GM21723 (cell line): ENCODE results near the gene C9orf50.
"Not testable (repeated sequence)": the region's sequence is repeated elsewhere in the genome, so short reads cannot be mapped to it uniquely, and the experiment has no call there.

Source experiments
- ATAC-seq: cut with Tn5 transposase; IDR thresholded peaks from one replicate; pipeline ENCODE4 v1.9.1; 2021; ENCODE audit warnings: mild to moderate bottlenecking, moderate library complexity; ENCODE audit not compliant: unreplicated experiment

Gene C9orf50, protein sequence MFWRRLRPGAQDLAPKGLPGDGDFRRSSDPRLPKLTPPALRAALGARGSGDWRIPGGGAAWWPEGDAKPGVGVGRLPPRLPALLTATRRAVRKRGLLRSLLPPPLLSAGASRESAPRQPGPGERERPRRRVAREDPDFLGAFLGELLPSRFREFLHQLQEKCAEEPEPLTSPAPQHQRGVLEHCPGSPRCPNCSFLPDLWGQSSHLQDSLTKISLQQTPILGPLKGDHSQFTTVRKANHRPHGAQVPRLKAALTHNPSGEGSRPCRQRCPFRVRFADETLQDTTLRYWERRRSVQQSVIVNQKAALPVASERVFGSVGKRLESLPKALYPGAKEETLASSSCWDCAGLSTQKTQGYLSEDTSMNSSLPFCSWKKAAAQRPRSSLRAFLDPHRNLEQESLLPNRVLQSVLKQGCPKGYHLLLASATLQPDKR

DNA sequence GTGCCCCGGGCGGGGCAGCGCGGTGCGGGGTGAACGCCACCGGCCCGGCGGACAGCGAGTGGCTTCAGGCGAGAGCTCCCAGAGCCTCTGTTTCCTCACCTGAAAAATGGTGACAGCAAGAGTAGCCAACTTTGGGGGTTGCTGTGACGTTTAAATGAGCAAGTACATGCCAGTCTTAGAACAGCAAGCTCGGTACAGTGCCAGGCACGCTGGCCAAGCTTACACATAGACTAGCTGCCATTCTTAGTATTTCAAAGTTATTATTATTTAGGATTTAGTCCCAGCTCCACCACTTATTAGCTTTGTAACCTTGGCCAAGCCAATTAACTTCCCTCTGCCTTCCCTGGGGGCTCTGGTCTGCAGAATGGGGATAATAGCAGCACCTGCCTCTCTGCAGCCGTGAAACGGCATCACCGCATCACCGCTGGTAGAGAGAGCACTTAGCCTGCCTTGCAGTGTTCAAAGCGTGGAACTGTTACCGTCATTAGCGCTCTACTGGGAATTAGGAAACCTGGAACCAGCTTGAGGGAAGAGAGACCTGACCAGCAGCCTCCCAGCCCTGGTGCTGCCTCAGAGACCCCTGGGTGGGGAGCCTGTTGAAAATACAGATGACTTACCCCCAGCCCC lies at the start of gene C9orf50:
TSS of gene C9orf50 (minus strand) at position 433 of the 627 bp plus-strand sequence. CDS start 527 bp downstream, outside the sequence.
- no peak for ATAC-seq

DNA sequence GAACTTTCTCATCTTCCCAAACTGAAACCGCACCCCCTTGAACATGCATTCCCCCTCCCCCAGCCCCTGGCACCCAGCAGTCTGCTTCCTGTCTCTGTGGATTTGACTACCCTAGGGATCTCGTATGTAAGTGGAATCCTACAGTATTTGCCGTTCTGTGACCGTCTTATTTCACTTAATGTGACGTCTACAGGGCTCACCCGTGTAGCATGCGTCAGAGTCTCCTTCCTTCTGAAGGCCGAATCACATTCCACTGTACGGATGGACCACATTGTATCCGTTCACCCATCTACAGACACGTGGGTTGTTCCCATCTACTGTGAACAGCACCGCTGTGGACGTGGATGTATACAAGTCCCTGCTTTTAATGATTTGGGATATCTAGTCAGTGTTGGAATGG lies 49.0 kb upstream of the C9orf50 start:
- no peak for ATAC-seq

DNA sequence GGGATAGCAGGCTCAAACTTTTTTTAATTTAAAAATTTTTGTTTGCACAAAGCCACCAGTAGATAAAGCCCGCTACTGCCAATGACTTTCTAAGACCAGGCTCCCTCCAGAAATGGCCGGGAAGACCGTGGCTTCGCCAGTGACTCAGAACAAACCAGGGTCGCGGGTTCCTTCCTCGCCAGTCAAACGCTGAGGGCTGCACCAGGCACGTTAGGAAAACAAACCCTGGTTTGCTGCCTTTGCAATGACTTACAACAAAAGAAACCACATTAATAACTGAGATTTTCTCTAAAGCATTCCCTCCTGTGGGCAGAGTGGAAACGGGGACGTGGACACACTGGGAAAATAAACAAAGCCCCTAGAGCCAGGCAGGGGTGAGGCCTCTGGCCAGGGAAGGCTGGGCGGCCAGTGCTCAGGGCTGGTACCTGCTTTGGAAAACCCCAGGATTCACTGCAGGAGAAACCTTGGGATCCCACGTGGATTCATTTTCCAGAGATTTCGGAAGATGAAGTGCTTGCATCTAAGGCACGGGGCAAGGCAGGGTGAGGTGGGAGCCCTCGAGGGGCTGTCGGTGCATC lies 48.3 kb upstream of the C9orf50 start:
- ATAC-seq = no peak

DNA sequence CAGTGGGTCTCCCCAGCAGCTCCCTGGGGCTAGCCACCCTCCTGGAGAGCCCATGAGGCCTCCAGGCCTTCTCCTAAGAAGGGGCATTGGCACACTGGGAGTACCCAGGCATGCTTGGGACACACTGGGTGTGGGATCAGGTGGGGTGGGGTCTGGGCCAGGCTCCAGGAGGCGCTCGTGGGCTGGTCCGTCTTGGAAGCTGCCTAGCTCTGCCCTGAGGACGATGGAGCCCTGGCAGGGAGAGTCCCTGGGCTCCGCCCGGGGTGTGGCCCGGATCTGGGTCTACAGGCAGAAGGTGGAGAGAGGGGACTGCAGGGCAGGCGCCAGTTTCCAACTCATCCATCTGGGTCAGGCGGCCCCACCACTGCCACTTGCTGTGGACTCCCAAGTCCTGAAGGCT lies 46.9 kb upstream of the C9orf50 start:
- no peak for ATAC-seq

DNA sequence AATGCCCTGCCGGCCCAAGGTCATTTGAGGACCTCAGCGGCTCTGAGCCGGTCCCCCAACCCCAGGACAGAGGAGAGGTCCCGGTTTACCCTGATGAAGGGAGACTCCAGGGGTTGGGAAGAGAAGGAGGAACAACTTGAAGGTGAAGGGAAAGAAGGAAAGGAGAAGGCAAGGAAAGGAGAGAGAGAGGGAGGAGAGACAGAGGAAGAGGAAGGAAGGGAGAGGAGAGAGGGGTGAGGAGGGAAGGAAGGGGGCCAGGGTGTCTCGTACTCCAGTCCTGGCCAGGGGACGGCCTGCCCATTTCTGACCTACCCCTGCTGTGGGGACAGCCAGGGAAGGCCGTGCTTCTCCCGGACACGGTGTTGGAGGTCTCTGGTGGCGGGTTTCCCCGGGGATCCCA lies 46.5 kb upstream of the C9orf50 start:
- ATAC-seq = no peak

DNA sequence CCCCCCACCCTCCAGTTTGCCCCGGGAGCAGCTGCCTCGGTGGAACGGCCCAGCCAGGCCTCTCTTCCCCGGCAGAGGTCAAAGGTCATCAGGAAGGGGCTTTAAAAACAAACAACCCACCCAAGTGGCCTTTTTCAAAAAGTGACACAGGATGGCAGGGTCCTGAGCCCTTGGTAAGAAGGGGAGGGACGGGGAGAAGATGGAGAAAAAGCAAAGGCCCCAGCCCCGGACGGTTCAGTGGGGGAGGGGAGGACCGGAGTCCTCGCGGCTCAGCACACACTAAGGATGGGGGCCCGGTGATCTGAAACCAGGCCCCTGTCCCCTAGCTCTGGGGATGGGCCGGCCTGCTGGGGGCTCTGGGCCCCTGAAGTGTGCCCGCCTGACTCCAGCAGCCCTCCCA lies 45.7 kb upstream of the C9orf50 start:
- ATAC-seq = no peak

DNA sequence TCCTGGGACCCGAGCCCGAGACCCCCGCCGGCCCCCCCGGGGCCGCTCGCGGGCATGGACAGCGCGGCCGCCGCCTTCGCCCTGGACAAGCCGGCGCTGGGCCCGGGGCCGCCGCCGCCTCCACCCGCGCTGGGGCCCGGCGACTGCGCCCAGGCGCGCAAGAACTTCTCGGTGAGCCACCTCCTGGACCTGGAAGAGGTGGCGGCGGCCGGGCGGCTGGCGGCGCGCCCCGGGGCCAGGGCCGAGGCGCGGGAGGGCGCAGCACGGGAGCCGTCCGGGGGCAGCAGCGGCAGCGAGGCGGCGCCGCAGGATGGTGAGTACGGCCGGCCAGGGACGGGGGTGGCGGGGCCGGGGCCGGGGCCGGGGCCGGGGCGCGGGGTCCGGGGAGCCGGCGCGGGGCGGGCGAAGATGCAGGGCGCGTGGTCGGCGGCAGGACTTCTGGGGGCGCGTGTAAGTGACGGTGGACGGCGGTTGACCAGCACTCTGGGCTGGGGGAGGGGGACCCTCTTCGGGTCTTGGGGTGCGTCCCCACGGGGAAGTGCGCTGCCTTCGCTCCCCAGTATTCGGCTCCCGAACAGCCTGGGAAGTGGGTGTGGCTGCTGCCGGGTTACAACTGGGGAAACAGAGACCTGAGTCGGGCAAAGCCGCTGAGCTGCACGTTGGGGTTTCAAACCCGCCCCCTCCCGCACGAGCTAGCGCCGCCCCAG lies 45.1 kb upstream of the C9orf50 start:
- no peak for ATAC-seq

DNA sequence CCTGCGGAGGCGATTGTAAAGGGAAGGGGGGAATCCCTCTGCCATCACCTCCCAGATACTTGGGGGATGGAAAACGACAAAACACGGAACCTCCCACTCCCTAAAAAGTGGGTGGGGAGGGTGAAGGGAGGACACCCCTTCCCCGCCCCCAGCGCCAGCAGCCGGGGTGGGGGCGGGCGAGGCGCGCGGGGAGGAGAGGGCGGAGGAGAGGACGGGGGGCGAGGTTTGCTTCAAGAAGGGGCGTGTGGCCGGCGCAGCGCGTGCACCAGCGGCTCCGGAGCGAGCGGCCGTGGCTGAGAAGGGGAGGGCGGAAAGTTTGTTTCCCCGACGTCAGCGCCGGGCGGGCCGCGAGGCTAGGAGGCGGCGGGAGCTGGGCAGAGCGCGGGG lies 44.5 kb upstream of the C9orf50 start, which contains the start of gene PRRX2:
TSS of gene PRRX2 (plus strand) at position 259 of the 387 bp plus-strand sequence. CDS start 221 bp downstream, outside the sequence.
- no peak for ATAC-seq

DNA sequence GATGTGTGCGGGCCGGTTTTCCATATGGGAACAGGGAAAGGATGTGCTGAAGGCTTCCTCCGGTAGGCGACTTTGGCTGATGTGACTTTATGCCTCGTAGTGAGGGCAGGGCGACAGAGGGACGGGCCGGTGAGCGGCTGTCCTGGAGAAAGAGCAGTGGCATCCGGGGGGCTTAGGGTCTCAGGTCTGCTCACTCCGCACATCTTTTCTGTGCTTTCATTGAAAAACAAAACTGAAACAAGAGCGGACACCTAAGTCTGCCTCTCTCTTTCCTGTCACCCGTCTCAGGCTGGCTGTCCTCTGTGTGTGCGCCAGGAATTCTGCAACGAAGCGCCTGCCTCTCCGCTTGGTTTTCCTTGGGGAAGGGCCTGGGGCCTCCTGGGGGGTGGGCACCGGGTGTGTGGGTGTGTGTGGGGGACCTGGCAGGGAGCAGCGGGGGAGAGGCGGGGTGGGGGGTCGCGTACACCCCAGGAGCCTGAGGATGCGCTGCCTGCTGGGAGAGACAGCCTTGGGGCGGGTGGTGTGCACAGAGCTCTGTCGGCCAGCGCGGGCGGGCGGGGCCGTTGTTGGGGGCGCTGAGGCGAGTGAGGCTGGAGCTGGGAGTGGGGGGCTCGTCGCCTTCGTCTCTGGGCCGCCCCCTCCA lies 44.0 kb upstream of the C9orf50 start:
- no peak for ATAC-seq

DNA sequence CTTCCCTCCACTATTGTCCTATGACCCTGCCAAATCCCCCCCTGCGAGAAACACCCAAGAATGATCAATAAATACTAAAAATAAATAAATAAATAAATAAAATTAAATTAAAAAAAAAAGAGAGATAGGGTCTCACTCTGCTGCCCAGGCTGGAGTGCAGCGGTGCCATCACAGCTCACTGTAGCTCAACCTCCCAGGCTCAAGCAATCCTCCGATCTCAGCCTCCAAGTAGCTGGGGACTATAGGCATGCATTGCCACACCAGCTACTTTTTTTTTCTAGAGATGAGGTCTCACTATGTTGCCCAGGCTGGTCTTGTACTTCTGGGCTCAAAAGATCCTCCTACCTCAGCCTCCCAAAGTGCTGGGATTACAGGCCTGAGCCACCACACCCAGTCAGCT lies 41.3 kb upstream of the C9orf50 start:
- ATAC-seq = not testable (repeated sequence)

DNA sequence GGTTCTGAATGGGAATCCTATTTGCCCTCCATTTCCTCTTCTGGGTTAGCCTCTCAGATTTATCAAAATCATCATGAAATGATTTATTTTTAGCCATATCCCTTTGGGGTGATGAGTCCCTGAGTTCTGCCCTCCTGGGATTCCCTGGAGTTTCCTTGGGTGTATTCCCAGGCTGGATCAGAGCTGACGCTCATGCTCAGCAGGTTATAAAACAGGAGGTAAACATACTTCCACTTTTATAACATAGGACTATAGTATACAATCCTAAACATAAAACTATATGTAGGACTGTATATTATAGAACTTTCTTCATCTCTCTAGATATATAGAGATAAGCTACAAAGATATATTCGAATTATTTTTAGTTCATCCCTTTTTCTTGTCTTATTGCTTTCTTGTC lies 40.1 kb upstream of the C9orf50 start:
- ATAC-seq = no peak

DNA sequence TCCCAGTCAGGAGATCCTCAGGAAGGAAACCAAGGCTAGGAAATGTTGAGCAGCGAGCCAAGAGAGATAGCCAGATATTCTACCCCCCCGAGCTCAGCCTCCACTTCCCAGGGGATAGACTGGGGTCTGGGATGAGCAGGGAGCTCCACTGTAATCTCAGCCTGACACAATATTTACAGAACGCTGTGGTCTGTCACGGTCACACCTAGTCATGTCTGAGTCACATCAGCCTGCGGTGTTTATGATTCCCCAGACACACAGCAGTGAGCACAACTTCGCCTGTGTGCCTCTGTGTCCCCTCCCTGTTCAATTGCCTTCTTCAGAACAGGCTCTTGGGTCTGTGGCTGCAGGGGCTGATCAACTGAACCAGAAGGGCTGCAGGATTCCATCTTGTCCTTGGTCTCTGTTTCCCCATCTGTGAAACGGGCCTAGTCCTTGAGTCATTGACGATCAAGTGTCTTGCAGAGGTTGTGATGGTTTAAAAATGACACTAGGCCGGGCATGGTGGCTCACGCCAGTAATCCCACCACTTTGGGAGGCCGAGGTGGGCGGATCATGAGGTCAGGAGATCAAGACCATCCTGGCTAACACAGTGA lies 36.0 kb upstream of the C9orf50 start:
- no peak for ATAC-seq

DNA sequence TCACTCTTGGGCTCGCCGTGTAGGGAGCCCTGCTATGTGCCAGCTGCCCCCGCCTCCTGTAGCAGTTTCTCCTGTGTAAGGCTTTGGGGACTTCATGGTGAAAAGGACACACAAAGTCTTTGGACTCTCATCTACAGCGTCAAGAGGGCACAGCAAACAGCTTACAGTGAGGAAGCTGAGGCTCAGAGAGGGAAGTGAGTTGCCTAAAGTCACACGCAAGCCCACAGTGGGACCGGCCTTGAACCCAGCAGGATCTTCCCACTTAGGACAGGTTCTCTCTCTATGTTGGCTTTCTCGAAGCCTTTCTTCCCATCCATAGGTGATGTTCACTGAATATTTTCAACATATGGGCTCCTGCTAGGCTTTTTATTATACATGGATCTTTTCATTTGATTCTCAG lies 34.8 kb upstream of the C9orf50 start:
- no peak for ATAC-seq

DNA sequence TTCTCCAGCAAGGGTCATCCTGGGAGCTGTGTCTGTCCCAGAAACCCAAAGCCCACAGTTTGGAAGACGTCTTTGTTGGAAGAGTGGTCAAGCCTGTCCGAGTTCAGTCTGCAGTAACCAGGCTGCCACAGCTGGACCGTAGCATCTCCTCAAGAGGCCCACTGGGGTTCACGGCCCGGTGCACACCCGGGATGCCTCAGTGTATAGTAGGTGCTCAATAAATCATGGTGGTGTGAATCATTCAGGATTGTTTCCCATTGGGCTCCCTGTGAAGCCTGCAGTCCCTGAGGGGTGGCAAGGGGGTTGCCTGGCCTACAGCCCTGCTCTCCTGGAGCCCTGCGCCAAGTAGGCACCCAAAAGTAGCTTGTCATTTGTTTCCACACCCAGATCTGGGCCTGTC lies 34.3 kb upstream of the C9orf50 start:
- no peak for ATAC-seq

DNA sequence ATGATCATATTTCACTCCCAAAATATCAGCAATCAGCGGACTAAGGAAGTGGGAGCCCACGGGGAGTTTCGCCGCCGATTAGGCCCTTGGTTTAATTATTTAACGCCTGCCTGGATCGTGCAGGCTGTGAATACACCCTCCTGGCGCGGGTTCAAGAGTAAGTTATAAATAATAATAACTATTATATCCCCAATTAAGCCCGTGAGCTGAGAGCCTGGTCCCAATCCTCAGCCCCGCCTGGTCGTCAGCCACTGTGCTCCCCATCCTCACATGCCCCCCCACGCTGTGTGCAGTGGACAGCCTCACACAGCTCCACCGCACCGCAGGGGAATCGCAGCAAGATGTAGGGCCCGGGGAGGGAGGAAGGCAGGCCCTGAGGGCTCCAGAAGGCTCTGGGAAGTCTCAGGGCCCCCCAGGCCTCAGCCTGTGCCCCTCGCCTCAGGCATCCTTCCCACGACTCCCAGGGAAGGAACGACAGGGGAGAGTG lies 33.7 kb upstream of the C9orf50 start:
- ATAC-seq = no peak

DNA sequence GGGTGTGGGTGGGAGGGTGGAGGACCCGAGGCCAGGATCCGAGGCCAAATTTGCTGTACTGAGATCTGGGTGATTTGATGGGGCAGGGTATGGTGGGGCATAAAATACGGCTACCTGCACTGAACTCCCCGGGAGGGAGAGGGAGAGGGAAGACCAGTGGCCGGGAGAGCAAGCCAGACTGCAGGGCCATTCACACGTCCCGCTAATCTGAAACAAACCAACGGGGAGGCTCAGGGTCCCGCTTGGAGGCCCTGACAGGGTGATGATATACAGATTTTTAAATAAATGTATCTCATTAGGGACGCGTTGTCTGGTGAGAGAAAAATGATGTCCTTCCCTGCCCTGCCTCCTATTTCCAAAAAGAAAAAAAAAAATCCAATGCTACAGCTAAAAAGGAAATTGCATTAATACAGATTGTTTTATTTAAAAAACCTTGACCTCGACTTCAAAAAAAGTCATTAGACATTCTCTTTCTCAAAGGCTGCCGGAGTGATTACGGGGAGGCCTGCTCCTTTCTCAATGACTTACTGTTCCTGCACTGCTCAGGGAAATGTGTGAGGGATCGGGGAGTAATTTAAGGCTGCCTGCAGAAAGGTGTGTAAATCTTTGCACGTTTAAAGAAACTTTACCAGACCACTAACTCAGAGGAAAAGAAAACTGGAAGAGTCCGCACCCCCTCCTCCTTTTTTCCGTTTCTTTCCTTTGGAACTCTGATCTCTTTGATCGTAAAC lies 33.1 kb upstream of the C9orf50 start:
- ATAC-seq = no peak

DNA sequence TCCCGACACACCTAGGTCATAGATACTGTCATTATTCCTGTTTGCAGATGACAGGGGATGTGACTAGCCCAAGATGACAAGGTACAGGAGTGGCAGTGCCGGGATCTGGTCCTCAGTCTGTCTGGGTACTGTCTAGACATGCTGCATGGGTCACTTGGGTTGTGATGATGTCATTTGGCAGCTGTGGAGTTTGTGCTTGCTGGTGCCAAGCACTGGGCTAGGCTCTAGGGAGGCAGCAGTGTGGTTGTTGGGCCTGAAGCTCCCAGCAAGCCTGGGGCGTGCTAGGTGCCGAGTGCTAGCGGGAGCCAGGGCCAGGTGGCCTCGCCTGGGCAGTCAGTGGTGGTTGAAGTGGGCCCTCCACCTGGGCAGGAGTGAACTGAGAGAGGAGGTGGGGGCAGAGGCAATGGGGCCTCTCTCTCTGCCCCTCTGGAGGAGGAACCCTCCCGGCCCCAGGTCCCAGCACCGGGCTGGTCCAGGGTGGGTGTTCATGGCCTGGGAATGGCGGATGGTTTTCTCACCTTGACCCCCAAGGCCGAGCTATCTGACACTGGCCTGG lies 29.9 kb upstream of the C9orf50 start:
- no peak for ATAC-seq

DNA sequence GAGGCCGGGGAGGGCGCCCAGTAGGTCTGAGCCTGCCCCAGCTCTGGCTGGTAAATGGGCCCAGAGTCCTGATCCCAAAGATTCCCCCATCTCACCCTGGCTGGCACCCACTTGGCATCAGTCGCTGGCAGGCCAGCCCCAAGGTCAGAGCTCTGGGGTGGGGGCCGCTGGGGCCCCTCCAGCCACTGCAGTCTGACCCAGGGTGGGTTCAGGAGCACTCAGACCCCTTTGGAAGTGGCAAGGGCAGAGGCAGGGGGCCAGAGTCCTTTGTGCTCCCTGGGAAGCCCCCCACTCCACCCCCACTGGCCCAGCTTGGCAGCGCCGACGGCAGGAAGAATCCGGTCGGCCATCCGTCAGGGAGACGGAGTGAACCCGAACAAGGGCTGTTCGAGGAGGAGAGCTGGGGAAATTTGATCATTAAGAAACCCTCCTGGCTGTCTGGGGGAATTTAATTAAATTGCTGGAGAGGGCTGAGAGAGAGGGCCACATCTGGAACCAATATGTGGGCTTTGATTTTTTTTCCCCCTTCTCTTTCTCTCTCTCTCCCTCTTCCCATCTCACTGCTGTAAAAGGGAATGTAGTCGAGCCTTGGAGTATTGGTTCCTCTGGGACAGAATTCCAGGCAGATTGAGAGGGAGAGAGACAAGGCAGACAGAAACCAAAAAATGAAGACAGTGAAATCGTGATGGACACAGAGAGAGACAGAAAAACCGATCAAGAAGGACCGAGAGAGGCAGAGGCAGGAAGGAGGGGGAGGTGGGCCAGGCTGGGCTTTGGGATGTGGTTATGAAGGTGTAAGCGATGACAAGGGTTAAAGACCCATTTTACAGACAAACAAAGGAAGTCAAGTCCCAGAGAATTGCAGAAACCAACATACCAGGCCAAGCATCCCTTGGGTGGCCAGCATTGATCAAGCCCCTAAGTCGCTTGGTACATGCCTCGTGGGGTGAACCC lies 29.1 kb upstream of the C9orf50 start:
- ATAC-seq = no peak
